Measurements from ENCODE around the gene P3R3URF. TPM values are rescaled to one million over a fixed set of nuclear protein-coding genes. Genes with fewer than 3 reads are reported as not detected.
A peak's percentile ranks its signal among the peaks of the same experiment; 100 is the strongest.

P3R3URF gene
- total and polyA plus RNA-seq, 8 donors = not detected

DNA sequence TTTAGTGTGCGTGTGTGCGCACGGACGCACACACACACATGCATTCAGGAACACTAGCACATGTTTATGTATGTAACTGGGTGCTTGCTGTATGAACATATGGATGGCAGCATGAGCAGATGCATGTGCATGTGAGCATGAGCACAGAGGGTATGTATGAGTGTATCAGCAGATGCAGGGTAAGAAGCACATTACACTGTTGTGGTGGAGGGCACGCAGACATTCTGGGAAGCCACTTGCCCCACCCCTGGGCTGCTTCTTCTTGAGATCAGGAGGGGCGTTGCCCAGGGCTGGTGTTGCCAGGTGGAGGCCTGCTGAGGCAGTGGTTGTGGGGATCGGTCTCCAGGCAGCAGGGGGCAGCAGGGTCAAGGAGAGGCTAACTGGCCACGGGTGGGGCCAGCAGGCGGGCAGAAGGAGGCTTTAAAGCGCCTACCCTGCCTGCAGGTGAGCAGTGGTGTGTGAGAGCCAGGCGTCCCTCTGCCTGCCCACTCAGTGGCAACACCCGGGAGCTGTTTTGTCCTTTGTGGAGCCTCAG lies 3.9 kb upstream of the P3R3URF start:
- Histone ChIP-seq H3K4me1 (peaks cover 16 to 23% of the 10 kb centered on the region in 2 donors), H3K27me3 (no peaks in the 10 kb centered on the region), H3K4me3 (no peak overlapping the region), H3K27ac (no peak overlapping the region), H3K9me3 (no peaks in the 10 kb centered on the region), H3K36me3 (no peaks in the 10 kb centered on the region)
- DNase-seq (peak in 2 of 4 donors; percentile 74 to 86), ATAC-seq (peak; percentile 82)
- intact Hi-C loops (cut with DNase I) = no loop called here
- TF ChIP-seq, protein P1, sequence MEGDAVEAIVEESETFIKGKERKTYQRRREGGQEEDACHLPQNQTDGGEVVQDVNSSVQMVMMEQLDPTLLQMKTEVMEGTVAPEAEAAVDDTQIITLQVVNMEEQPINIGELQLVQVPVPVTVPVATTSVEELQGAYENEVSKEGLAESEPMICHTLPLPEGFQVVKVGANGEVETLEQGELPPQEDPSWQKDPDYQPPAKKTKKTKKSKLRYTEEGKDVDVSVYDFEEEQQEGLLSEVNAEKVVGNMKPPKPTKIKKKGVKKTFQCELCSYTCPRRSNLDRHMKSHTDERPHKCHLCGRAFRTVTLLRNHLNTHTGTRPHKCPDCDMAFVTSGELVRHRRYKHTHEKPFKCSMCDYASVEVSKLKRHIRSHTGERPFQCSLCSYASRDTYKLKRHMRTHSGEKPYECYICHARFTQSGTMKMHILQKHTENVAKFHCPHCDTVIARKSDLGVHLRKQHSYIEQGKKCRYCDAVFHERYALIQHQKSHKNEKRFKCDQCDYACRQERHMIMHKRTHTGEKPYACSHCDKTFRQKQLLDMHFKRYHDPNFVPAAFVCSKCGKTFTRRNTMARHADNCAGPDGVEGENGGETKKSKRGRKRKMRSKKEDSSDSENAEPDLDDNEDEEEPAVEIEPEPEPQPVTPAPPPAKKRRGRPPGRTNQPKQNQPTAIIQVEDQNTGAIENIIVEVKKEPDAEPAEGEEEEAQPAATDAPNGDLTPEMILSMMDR (IDR thresholded peaks at IDR 0.05) = no peak

DNA sequence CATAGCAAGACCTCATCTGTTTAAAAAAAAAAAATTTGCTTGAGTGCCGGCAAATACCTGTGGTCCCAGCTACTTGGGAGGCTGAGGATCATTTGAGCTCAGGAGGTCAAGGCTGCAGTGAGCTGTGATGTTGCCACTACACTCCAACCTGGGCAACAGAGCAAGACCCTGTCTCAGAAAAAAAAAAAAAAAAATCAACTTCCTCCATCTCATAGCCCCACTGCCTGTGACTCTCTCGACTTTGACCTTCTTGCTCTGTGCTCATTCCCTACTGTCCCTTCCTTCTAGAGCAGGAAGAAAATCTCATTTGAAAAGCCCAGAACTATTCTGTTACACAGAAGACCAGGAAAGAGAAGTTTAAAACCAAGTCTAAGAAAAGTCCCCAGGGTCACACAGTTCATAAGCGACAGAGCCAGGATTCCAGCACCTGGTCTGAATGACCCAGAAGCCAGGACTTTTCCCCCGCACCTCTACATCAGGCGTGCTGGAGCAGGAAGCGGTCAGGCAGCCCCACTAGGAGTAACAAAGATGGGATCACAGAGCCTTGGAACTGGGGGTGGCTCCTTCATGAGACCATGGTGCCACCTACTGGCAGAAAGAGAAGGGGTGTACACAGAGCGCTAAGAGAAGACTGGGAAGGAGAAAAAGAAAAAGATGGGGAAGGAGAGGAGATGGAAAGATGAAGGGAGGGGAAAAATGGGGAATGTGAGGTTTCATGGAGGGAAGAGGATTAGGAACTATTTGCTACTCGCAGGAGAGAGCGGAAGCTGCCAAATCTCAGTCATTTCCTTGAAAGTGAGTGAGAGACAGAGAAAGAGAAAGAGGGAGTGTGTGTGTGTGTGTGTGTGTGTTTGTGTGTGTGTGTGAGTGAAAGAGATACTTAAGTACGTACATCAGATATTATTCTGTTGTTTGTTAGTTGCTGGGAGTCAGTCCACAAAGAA lies 3.1 kb upstream of the P3R3URF start:
- intact Hi-C loops (cut with DNase I) = loop anchor here in 1 of 2 donors (2.0 kb wide), 1 partner anchor 143 kb away; no protein-coding TSS in a partner anchor
- no peaks in the 10 kb centered on the region for H3K9me3 ChIP-seq
- H3K36me3 ChIP-seq = no peaks in the 10 kb centered on the region
- ATAC-seq (peak; percentile 87), DNase-seq (peak in 3 of 4 donors; percentile 78 to 92 (median 81))
- H3K27ac ChIP-seq = no peak overlapping the region
- H3K27me3 ChIP-seq = no peaks in the 10 kb centered on the region
- TF ChIP-seq, protein P1 (IDR thresholded peaks at IDR 0.05) = peak; percentile 82 to 84
- H3K4me3 ChIP-seq = no peak overlapping the region
- peaks cover 22 to 31% of the 10 kb centered on the region in 2 donors for H3K4me1 ChIP-seq

DNA sequence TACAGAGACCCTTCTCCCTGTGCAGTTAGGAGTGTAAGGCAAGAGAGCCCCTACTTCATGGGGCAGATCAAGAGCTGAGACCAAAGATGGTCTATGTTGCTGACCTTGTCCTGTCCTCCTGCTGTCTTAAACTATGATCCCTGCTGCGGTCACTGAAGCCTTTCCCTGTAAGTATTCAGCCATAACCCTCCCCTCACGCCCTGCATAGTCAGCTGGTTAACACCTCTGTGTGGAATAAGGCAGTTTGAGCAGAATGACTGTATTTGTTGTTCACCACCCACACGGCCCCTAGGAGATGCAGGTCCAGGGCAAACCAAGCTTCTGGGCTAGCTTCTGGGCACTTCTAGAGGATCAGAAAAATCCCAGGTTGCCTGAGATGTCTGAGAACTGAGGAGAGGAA lies 1.0 kb downstream of the P3R3URF start:
- ATAC-seq = no peak
- Histone ChIP-seq H3K9me3 (no peaks in the 10 kb centered on the region), H3K27ac (peak overlapping the region; percentile 17 to 75), H3K4me3 (no peak overlapping the region), H3K36me3 (no peaks in the 10 kb centered on the region), H3K4me1 (peaks cover 19 to 47% of the 10 kb centered on the region in 2 donors), H3K27me3 (no peaks in the 10 kb centered on the region)
- intact Hi-C loops (cut with DNase I) = no loop called here
- TF ChIP-seq, protein P1 (IDR thresholded peaks at IDR 0.05) = no peak
- DNase-seq = no peak

DNA sequence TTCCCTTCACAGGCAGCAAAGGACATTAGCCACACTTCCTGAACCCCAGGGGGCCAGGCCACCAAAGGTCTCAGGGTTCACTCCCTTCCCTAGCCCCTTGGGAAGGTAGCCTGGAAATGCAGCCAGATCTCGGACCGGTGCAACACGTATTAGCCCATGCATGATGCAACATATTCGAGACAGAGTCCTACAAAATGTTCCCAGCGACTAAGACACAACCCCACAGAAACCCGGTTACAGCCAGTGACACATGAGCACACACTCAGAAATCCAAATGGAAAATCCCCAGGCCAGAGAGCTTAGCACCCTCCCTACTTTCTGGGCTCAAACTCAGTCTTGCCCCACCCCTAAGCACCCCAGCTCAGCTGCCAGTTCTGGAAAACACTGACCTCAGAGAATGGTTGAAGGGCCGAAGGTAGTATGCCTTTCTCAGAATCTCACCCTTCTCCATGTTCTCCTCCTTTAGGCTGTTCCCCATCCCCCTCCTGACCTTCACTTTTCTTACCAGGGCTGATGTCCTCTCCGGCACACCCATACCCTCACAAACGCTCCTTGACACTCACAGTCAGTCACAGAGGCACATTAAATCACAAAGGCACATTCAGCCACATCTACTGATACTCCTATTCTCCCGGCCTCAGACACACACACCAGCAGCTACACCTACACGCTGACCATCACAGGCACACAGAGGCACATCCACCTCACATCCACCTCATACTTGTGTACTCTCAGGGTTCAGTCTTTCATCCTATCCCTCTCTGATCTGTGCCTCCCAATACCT lies 1.6 kb downstream of the P3R3URF start, which contains the start of gene TSPAN1:
Gene TSPAN1, plus strand, starts transcription at position 640 of the 784 bp plus-strand sequence. CDS start 6,021 bp downstream, outside the sequence.
- Histone ChIP-seq H3K36me3 (no peaks in the 10 kb centered on the region), H3K27ac (peak within 1 kb of the TSS; percentile 17 to 75), H3K9me3 (no peaks in the 10 kb centered on the region), H3K4me1 (peaks cover 15 to 53% of the 10 kb centered on the region in 2 donors), H3K27me3 (no peaks in the 10 kb centered on the region), H3K4me3 (no peak within 1 kb of the TSS)
- peak; percentile 73 for ATAC-seq
- DNase-seq = no peak
- intact Hi-C loops (cut with DNase I) = no loop called here
- TF ChIP-seq, protein P1 (IDR thresholded peaks at IDR 0.05) = no peak

Data from left lung (tissue), 10 donors.